ENCODE measurements around the gene METTL26.
A peak's percentile ranks its signal among the peaks of the same experiment; 100 is the strongest.

The METTL26 gene

DNA sequence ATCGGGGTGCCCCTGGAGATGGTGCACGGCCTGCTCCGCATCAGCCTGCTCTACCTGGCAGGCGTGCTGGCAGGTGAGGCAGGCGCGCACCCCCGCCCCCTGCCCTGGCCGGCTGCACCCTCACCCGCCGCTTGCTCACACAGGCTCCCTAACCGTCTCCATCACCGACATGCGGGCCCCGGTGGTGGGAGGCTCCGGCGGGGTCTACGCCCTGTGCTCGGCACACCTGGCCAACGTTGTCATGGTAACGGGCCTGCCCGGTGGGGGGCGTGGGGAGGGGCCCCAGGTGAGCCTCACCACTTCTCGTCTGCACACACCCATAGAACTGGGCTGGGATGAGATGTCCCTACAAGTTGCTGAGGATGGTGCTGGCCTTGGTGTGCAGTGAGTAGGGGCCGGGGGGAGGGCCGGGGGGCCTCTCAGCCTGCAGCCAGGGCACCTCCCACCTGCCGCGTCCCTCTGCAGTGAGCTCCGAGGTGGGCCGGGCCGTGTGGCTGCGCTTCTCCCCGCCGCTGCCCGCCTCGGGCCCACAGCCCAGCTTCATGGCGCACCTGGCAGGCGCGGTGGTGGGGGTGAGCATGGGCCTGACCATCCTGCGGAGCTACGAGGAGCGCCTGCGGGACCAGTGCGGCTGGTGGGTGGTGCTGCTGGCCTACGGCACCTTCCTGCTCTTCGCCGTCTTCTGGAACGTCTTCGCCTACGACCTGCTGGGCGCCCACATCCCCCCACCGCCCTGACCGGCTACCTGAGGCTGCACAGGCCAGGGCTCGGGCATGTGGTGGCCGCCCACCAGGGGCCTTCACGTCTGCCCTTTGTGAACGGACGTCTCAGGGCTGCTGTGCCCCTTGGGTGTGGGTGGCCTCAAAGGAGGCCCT is 41.4 kb upstream of the METTL26 start:
- DNase-seq: no peak
- peak overlapping the region in 1 of 2 donors; percentile 37 for H3K4me3 Mint-ChIP-seq

DNA sequence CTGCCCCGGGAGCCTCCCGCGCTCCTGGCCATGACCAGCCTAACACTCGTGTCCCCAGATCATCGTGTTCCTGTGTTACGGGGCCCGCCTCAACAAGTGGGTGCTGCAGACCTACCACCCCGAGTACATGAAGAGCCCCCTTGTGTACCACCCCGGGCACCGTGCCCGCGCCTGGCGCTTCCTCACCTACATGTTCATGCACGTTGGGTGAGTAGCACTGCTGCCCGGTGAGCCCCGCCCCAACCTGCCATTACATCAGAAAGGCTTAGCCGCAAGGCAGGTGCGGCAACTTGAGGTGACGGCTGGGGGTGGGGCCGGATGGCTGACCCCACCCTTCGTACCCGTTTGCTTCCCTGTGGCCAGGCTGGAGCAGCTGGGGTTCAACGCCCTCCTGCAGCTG is 40.8 kb upstream of the METTL26 start:
- Mint-ChIP-seq H3K4me1 (peaks cover 31% of the 10 kb centered on the region), H3K9me3 (no peaks in the 10 kb centered on the region), H3K27ac (peak overlapping the region in 1 of 2 donors; percentile 12), H3K27me3 (peaks cover 19% of the 10 kb centered on the region), H3K4me3 (no peak overlapping the region)
- ATAC-seq (no peak), DNase-seq (no peak)

More for the DNA sequence above, 41.4 kb upstream of the METTL26 start:
- H3K4me1 Mint-ChIP-seq: peaks cover 37% of the 10 kb centered on the region
- peak overlapping the region in 1 of 2 donors; percentile 95 for H3K27ac Mint-ChIP-seq
- peaks cover 19% of the 10 kb centered on the region for H3K27me3 Mint-ChIP-seq
- no peak for ATAC-seq
- H3K9me3 Mint-ChIP-seq: no peaks in the 10 kb centered on the region

DNA sequence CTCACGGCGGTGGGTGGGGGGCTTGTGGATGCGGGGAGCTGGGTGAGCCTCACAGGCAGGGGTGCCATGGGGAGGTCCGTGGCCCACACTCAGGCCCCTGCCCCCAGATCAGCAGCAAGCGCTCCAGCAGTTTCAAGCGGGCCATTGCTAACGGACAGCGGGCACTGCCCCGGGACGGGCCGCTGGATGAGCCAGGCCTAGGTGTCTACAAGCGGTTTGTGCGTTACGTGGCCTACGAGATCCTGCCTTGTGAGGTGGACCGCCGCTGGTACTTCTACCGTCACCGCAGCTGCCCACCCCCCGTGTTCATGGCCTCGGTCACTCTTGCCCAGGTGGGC is 40.4 kb upstream of the METTL26 start:
- H3K27me3 Mint-ChIP-seq: peaks cover 19% of the 10 kb centered on the region
- no peak overlapping the region for H3K4me3 Mint-ChIP-seq
- H3K4me1 Mint-ChIP-seq: peaks cover 27% of the 10 kb centered on the region
- ATAC-seq (no peak), DNase-seq (no peak)
- no peak overlapping the region for H3K27ac Mint-ChIP-seq
- H3K9me3 Mint-ChIP-seq: no peaks in the 10 kb centered on the region

DNA sequence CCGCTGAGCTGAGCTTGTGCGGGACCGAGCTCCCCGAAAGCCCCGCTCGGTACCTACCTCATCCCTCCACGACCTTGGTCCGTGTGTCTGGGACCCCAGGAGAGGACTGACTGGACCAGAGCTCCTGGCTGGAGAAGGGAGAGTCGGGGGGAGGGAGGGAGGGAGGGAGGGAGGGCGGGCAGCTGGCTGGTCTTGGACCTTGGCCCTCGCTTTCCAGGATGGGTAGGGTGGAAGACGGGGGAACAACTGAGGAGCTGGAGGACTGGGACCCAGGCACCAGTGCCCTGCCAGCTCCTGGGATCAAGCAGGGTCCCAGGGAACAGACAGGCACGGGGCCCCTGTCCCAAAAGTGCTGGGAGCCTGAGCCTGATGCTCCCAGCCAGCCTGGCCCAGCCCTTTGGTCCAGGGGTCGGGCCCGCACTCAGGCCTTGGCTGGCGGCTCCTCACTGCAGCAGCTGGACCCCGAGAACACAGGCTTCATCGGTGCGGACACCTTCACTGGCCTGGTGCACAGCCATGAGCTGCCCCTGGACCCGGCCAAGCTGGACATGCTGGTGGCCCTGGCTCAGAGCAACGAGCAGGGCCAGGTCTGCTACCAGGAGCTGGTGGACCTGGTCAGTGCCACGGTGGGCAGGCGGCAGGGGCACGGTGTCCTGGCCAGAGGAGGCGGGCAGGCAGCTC is 39.9 kb upstream of the METTL26 start:
- Mint-ChIP-seq H3K27me3 (peaks cover 19% of the 10 kb centered on the region), H3K4me3 (peak overlapping the region in 1 of 2 donors; percentile 29), H3K9me3 (no peaks in the 10 kb centered on the region), H3K27ac (no peak overlapping the region), H3K4me1 (peaks cover 22% of the 10 kb centered on the region)
- no peak for ATAC-seq
- DNase-seq: no peak

DNA sequence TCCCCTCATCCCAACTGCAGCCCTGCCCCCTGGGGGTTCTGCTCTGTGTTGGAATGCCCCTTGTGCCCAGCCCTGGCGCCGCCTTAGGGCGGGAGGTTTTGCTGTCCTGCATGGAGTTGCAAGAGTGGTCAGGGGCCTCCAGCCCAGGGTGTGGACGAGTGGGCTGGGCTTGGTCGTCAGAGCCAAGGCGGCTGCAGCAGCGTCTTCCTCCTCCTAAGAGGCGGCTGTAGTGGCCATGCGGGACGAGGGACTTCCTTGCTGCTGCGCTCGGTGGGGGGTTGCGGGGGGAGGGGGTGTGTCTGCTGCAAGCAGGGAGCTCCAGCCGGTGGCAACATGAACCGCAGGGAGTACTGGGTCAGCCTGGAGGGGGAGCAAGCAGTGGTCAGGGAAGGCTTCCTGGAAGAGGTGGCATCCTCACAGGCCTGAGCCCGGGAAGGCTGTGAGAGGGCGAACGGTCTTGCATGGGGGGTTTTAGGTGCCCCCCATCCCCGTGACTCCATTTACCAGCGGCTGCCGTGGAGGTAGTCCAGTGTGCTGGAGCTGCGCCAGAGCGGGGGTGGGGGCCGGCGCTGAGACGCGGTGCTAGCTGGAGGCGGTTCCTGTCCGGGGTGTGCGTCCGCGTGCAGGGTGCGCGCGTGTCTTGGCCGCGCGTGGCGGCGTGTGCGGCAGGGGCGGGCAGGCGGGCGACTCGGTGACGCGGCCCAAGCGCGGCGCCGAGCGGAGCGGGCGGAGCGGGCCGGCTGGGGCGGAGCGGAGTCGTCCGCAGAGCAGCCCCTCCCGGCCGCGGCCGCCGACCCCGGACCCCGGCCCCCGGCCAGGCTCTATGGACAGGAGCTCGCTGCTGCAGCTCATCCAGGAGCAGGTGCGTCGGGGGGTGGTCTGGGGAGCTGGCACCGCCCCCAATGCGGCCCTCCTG is 39.1 kb upstream of the METTL26 start, which contains the start of gene RHBDL1:
Gene RHBDL1 (plus strand): TSS at position 704 of the 916 bp plus-strand sequence. CDS start 120 bp downstream, at position 824.
- ATAC-seq (no peak), DNase-seq (no peak)
- Mint-ChIP-seq H3K4me3 (peak within 1 kb of the TSS; percentile 15 to 61), H3K27me3 (peaks cover 19% of the 10 kb centered on the region), H3K27ac (no peak within 1 kb of the TSS), H3K4me1 (peaks cover 20% of the 10 kb centered on the region), H3K9me3 (no peaks in the 10 kb centered on the region)

DNA sequence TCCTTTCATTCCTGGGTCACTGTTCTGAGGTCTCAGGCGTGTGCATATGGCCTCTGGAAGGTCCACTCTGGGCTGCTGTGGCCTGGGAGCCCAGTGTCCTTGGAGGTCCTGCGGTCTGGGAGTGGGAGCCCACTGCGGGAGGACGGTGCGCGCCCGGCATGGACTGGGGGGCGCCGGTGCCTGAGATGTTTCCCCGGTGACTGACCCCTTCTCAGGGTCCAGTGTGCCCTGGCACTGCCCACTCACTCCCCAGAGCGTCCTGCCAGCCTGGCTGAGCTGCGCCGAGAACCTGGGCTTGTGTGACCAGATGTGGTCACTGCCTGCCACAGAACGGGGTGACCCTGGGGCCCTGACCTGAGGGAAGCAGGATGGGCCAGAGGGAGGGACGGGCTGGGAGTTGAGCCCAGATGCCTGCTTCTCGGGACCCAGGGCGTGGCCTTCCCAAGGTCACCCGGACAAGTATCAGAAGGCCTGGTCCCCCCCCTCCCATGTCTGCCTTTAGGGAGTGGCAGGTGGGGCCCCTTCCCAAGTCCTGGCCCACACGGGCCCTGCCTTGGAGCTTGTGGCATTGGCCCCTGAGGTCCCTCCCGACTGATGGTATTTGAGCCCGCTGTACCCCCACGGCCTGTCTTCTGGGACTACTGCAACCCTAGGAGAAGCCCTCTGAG is 38.2 kb upstream of the METTL26 start:
- Mint-ChIP-seq H3K27ac (no peak overlapping the region), H3K27me3 (peaks cover 19% of the 10 kb centered on the region), H3K4me1 (peaks cover 25% of the 10 kb centered on the region), H3K9me3 (no peaks in the 10 kb centered on the region), H3K4me3 (no peak overlapping the region)
- ATAC-seq (no peak), DNase-seq (no peak)

DNA sequence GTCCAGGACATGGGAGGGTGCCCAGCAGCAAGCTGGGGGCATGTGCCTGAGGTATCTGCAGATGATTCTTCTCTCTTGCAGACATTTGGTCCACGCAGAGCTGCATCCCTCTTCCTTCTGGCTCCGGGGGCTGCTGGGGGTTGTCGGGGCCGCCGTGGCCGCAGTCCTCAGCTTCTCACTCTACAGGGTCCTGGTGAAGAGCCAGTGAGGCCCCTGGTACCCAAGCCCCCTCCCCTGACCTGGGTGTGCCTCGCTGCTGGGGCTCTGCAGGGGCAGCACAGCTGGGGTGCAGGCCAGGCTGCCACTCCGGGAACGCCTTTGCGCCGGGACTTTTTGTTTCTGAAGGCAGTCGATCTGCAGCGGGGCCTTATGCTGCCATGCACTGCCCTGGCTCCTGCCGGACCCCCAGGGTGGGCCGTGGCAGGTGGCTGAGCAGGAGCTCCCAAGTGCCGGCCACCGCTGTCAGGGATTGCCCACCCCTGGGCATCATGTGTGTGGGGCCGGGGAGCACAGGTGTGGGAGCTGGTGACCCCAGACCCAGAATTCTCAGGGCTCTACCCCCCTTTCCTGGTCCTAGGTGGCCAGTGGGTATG is 37.4 kb upstream of the METTL26 start:
- ATAC-seq: no peak
- no peak overlapping the region for H3K27ac Mint-ChIP-seq
- H3K27me3 Mint-ChIP-seq: peaks cover 19% of the 10 kb centered on the region
- H3K4me3 Mint-ChIP-seq: no peak overlapping the region
- peaks cover 25% of the 10 kb centered on the region for H3K4me1 Mint-ChIP-seq
- H3K9me3 Mint-ChIP-seq: no peaks in the 10 kb centered on the region
- no peak for DNase-seq

DNA sequence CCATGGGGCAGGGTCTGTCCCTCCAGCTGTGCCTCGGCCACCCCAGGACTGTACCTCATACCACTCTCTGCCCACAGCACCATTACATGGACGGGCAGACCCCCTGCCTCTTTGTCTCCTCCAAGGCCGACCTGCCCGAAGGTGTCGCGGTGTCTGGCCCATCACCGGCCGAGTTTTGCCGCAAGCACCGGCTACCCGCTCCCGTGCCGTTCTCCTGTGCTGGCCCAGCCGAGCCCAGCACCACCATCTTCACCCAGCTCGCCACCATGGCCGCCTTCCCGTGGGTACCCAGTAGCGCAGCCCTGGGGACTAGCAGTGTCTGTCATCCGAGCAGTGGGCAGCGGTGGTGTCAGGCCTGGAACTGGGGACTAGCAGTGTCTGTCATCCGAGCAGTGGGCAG is 36.7 kb upstream of the METTL26 start:
- no peak overlapping the region for H3K4me3 Mint-ChIP-seq
- no peak overlapping the region for H3K27ac Mint-ChIP-seq
- peaks cover 26% of the 10 kb centered on the region for H3K4me1 Mint-ChIP-seq
- H3K27me3 Mint-ChIP-seq: peaks cover 19% of the 10 kb centered on the region
- H3K9me3 Mint-ChIP-seq: no peaks in the 10 kb centered on the region
- ATAC-seq (no peak), DNase-seq (no peak)

DNA sequence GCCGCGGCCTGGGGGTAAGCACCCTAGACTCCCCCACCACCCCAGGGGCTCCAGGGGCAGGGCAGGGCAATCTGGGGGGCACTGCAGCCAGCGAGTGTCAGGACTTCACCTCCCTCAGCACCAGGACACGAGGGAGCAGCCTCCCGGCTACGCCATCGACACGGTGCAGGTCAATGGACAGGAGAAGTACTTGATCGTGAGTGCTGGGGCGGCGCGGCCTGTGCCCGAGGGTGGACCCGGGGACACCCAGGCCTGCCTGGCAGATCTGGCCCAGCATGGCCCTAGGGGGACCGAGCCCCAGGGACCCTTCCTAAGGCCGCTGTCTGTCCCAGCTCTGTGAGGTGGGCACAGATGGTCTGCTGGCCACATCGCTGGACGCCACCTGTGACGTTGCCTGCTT is 36.3 kb upstream of the METTL26 start:
- no peak for ATAC-seq
- no peak for DNase-seq
- peaks cover 19% of the 10 kb centered on the region for H3K27me3 Mint-ChIP-seq
- no peaks in the 10 kb centered on the region for H3K9me3 Mint-ChIP-seq
- no peak overlapping the region for H3K27ac Mint-ChIP-seq
- H3K4me3 Mint-ChIP-seq: no peak overlapping the region
- H3K4me1 Mint-ChIP-seq: peaks cover 31% of the 10 kb centered on the region

DNA sequence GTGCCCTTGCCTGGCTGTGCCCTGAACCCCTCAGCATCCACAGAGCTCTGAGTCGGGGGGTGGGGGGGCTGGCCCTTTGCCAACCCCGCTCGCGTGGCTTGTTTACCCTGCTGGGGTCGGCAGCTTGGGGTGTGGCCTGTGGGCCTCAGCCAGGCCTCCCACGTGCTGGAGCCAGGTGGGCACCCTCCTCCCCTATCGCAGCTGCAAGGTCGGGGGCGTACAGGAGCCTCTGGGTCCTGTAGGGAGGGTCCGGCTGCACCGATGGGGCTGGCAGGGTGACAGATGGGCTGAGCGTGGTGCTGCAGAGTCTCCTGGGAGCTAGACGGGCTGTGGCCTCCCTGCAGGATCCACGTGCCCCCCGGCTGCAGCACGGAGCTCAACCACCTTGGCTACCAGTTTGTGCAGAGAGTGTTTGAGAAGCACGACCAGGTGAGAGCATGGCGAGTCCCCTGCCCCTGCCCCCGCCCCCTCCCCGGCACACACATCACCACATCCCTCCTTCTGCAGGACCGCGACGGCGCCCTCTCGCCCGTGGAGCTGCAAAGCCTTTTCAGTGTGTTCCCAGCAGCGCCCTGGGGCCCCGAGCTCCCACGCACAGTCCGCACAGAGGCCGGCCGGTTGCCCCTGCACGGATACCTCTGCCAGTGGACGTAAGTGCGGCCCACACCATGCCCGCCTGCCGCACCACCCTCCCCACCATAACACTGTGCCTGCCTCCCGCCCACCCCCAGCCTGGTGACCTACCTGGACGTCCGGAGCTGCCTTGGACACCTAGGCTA is 35.4 kb upstream of the METTL26 start:
- Mint-ChIP-seq H3K4me3 (no peak overlapping the region), H3K27ac (no peak overlapping the region), H3K9me3 (no peaks in the 10 kb centered on the region), H3K27me3 (peaks cover 10% of the 10 kb centered on the region), H3K4me1 (peaks cover 31% of the 10 kb centered on the region)
- DNase-seq (no peak), ATAC-seq (no peak)

DNA sequence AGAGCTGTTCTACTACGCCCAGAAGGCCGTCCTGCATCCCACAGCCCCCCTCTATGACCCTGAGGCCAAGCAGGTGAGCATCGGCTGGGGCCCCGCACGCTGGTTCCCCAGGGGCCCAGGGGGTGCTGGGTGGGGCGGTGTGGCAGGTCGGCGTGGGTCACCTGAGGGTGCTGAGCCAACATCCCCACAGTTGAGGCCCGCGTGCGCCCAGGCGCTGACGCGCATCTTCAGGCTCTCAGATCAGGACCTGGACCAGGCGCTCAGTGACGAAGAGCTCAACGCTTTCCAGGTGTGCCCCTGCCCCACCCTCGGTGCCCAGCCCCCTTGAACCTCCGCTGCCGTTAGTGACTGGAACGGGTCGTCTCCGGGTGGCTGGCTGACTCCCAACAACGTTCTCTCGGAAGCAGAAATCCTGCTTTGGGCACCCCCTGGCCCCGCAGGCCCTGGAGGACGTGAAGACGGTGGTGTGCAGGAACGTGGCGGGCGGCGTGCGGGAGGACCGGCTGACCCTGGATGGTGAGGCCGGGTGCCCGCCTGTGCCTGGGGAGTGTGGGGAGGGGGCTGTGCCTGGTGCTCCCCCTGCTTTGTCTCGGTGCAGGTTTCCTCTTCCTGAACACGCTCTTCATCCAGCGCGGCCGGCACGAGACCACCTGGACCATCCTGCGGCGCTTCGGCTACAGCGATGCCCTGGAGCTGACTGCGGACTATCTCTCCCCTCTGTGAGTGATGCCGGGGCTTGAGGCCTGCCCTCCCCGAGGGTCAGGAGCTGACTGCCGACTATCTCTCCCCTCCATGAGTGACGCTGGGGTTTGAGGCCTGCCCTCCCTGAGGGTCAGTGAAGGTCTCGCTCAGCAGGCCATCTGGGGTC is 34.6 kb upstream of the METTL26 start:
- H3K27ac Mint-ChIP-seq: peak overlapping the region in 1 of 2 donors; percentile 63
- ATAC-seq (no peak), DNase-seq (no peak)
- H3K4me1 Mint-ChIP-seq: peaks cover 31% of the 10 kb centered on the region
- H3K9me3 Mint-ChIP-seq: no peaks in the 10 kb centered on the region
- no peak overlapping the region for H3K4me3 Mint-ChIP-seq
- peaks cover 10% of the 10 kb centered on the region for H3K27me3 Mint-ChIP-seq

DNA sequence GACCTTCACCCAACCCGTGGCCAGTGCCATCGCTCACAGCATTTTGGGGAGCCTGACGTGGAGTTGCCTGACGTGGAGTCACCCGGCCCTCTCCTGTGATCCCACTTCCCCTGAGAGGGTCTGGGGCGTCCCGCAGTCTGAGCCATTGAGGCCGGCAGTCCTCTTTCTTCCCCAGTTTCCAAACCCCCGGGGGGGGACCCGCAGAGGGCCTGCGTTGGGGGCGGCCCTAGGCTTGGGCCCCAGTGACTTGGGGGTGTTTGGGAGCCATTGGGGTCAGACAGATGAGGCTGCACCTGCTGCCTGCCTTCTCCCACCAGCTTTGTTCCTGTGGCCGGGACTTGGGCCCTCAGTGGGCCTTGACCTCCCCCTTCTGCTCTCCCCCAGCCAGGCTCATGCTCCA is 33.6 kb upstream of the METTL26 start:
- Mint-ChIP-seq H3K27ac (peak overlapping the region; percentile 63 to 69), H3K4me3 (peak overlapping the region; percentile 32 to 94), H3K27me3 (peaks cover under 1% of the 10 kb centered on the region), H3K4me1 (peaks cover 23% of the 10 kb centered on the region), H3K9me3 (no peaks in the 10 kb centered on the region)
- no peak for DNase-seq
- ATAC-seq: no peak

DNA sequence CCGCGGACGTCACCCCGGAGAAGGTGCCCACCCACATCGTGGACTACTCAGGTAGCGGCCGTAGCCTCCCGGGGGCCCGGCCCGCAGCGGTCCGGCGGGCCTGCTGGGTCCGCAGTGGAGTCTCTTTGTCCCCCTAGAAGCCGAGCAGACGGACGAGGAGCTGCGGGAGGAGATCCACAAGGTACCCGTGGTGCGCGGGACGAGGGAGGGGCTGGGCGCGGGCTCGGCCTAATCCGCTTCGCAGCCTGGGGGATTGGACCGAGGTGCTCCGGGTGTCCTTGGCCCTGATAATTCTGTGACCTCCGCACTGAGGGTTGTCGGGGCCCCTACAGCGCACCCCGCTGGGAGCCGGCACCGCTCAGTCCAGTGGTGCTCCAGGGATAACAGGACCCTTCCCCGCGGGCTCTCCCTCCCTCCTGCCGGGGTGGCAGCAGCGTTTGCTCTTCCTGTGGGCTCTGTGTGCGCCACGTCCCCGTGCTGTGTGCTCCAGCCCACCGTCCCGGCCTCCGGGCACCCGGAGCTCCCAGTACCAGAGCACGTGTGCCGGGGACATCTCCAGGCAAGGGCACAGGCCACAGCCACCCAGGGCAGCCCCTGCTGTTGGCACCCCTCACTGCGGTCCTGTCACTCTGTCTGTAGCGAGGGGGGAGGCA is 32.5 kb upstream of the METTL26 start:
- DNase-seq (no peak), ATAC-seq (peak; percentile 3)
- Mint-ChIP-seq H3K4me1 (peaks cover 22% of the 10 kb centered on the region), H3K4me3 (peak overlapping the region; percentile 84 to 94), H3K9me3 (no peaks in the 10 kb centered on the region), H3K27me3 (no peaks in the 10 kb centered on the region), H3K27ac (peak overlapping the region; percentile 19 to 96)
